ENCODE measurements around the gene PLCD3. TPM values are rescaled to one million over a fixed set of nuclear protein-coding genes. Genes with fewer than 3 reads are reported as not detected.

PLCD3 gene
- total RNA-seq, 4 donors from 2014 or later = 50.4 to 147 (median 81.8) TPM

DNA sequence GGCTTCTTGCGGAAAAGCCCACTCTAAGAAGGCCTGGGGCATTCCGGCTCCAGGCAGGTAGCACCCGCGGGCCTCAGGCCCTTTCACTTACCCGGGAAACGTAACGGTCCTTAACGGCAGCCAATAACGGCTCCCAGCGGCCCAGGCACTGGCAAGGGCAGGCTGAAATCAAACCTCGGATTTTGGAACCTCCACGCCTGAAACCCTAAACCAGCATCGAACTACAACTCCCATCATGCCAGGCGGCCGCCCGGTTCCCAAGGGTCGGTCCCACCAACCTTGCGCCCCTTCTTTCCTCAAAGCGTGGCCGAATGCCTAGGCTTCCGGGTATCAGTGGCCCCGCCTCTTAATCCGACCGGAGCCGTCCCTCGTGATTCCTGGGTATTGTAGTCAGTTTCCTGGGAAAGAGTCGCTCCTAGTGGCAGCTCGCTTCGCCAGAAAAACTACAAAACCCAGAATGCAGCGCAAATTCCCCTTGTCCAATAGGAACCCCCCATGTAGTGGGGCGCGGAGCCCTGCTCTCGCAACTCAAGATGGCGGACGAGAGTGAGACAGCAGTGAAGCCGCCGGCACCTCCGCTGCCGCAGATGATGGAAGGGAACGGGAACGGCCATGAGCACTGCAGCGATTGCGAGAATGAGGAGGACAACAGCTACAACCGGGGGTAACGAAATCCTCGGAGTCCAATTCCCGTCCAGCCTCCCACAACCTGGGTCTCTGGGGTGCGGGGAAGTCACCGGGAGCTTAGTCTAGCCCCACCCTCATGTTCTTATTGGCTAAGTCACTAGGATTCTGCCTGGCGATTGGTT lies 71.3 kb downstream of the PLCD3 start, which contains the start of gene NMT1:
Gene NMT1, plus strand, starts transcription at position 521 of the 809 bp plus-strand sequence. Its CDS starts 13 bp downstream, at position 534.
- ATAC-seq = peak; percentile 98
- Histone ChIP-seq H3K27me3 (no peaks in the 10 kb centered on the region), H3K27ac (peak within 1 kb of the TSS; percentile 70 to 96 (median 91)), H3K4me3 (peak within 1 kb of the TSS; percentile 70 to 89), H3K36me3 (peaks cover 0 to under 1% of the 10 kb centered on the region in 2 donors), H3K9me3 (no peaks in the 10 kb centered on the region), H3K4me1 (peaks cover 8 to 63% (median 26%) of the 10 kb centered on the region in 3 donors)
- TF ChIP-seq EP300 (IDR thresholded peaks at IDR 0.05) (no peak), POLR2A (IDR thresholded peaks at IDR 0.05) (peak; percentile 62 to 80), POLR2AphosphoS5 (IDR thresholded peaks at IDR 0.05) (peak; percentile 92)
- 0% methylated on average over 8 to 16 of the region's 50 CpGs for WGBS, 2 donors (ENCODE audit: low coverage in 1 of 2)

GRCh38 chr17:45060382-45060796 lies 71.9 kb downstream of the PLCD3 start:
- peak; percentile 7 for ATAC-seq
- TF ChIP-seq POLR2AphosphoS5 (IDR thresholded peaks at IDR 0.05) (no peak), EP300 (IDR thresholded peaks at IDR 0.05) (no peak), POLR2A (IDR thresholded peaks at IDR 0.05) (no peak)
- TF ChIP-seq, protein P1, sequence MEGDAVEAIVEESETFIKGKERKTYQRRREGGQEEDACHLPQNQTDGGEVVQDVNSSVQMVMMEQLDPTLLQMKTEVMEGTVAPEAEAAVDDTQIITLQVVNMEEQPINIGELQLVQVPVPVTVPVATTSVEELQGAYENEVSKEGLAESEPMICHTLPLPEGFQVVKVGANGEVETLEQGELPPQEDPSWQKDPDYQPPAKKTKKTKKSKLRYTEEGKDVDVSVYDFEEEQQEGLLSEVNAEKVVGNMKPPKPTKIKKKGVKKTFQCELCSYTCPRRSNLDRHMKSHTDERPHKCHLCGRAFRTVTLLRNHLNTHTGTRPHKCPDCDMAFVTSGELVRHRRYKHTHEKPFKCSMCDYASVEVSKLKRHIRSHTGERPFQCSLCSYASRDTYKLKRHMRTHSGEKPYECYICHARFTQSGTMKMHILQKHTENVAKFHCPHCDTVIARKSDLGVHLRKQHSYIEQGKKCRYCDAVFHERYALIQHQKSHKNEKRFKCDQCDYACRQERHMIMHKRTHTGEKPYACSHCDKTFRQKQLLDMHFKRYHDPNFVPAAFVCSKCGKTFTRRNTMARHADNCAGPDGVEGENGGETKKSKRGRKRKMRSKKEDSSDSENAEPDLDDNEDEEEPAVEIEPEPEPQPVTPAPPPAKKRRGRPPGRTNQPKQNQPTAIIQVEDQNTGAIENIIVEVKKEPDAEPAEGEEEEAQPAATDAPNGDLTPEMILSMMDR (IDR thresholded peaks at IDR 0.05) = no peak
- Histone ChIP-seq H3K9me3 (no peaks in the 10 kb centered on the region), H3K27me3 (no peaks in the 10 kb centered on the region), H3K4me3 (peak overlapping the region; percentile 70 to 89), H3K36me3 (no peaks in the 10 kb centered on the region), H3K27ac (peak overlapping the region; percentile 70 to 96 (median 91)), H3K4me1 (peaks cover 8 to 57% (median 26%) of the 10 kb centered on the region in 3 donors)
- WGBS, 2 donors (ENCODE audit: low coverage in 1 of 2) = 5 to 11% methylated on average over 9 to 12 of the region's 15 CpGs

Small RNAs within 50 kb of the gene (small RNA-seq; reads per million reads assigned to genes)
- 0 to 0.64 (median 0.27) reads per million in 4 donors for gene MIR6784
- gene RF00019 = 0 reads per million in 4 donors

Other genes starting within 250 kb of the PLCD3 start
- gene EFTUD2, start 233.1 kb downstream of the PLCD3 start, total RNA-seq = 10 to 100 TPM; 45.1 to 71.2 (median 57.8) TPM
- gene GFAP, start 217.0 kb downstream of the PLCD3 start, total RNA-seq = 1 to 10 TPM in 2 of 4 donors, under 1 TPM in 1, not detected in 1; 0.77 to 3.8 (median 1.1) TPM
- under 1 TPM in 3 of 4 donors, not detected in 1; 0.08 to 0.35 (median 0.27) TPM for gene KIF18B, start 184.7 kb downstream of the PLCD3 start, total RNA-seq
- 1 to 10 TPM; 4.1 to 7.1 (median 5.0) TPM for gene C1QL1, start 164.2 kb downstream of the PLCD3 start, total RNA-seq
- gene DCAKD, start 80.9 kb downstream of the PLCD3 start, total RNA-seq = 10 to 100 TPM; 50.3 to 68.2 (median 58.0) TPM
- 100 to 1,000 TPM in 1 of 4 donors, 10 to 100 TPM in 3; 63.5 to 129 (median 69.1) TPM for gene NMT1, start 71.2 kb downstream of the PLCD3 start, total RNA-seq
- gene ACBD4, start 3.2 kb upstream of the PLCD3 start, total RNA-seq = 10 to 100 TPM; 15.0 to 28.8 (median 23.5) TPM
- gene HEXIM1, start 16.0 kb upstream of the PLCD3 start, total RNA-seq = 10 to 100 TPM; 48.3 to 56.3 (median 53.8) TPM
- gene HEXIM2, start 29.4 kb upstream of the PLCD3 start, total RNA-seq = 10 to 100 TPM in 1 of 4 donors, 1 to 10 TPM in 3; 3.8 to 11.1 (median 8.6) TPM
- 10 to 100 TPM; 12.0 to 21.9 (median 14.9) TPM for gene FMNL1, start 89.4 kb upstream of the PLCD3 start, total RNA-seq
- gene SPATA32, start 129.6 kb upstream of the PLCD3 start, total RNA-seq = not detected
- 10 to 100 TPM in 3 of 4 donors, 1 to 10 TPM in 1; 8.5 to 17.5 (median 13.5) TPM for gene MAP3K14, start 184.5 kb upstream of the PLCD3 start, total RNA-seq

All from gastroesophageal sphincter (tissue), 4 donors.